ENCODE measurements around the gene KDM4E. TPM values are rescaled to one million over a fixed set of nuclear protein-coding genes. Genes with fewer than 3 reads are reported as not detected.
"Not testable (repeated sequence)": the region's sequence is repeated elsewhere in the genome, so short reads cannot be mapped to it uniquely, and the experiment has no call there.

KDM4E gene
- total and polyA plus RNA-seq, 4 donors = not detected

DNA sequence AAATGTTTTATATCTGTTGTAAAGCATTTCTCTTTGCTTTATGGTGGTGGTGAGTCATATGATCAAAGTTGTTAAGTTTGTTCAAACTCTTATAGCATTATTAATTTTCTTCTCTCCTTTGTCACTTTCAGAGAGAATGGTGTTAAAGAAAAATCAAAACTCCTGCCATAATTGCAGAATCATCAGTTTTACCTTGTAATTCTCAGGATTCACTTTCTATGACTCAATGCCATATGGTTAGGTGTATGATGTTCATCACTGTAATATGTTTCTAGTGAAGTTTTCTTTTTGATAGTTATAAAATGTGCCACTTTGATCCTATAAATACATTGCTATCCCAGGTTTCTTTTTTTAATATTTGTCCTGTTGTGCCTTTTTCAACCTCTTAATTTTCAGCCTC is 13.7 kb upstream of the KDM4E start:
- no peaks in the 10 kb centered on the region for H3K36me3 ChIP-seq (ENCODE audit: control insufficient read depth in 1 of 2, insufficient read depth in 2 of 2, low read length in 1 of 2)
- ATAC-seq (ENCODE audit: low FRiP score) = no peak
- no peak for DNase-seq
- no peaks in the 10 kb centered on the region for H3K27me3 ChIP-seq (ENCODE audit: control insufficient read depth in 1 of 2, insufficient read depth in 2 of 2, low read length in 1 of 2)
- no peaks in the 10 kb centered on the region for H3K9me3 ChIP-seq (ENCODE audit: control insufficient read depth, low read length)
- no peaks in the 10 kb centered on the region for H3K4me1 ChIP-seq (ENCODE audit: control insufficient read depth in 1 of 2, insufficient read depth in 2 of 2, low read length in 2 of 2)
- no peak overlapping the region for H3K4me3 ChIP-seq (ENCODE audit: low read length in 2 of 2)
- no peak overlapping the region for H3K27ac ChIP-seq (ENCODE audit: low read depth in 1 of 2, low read length in 2 of 2)
- intact Hi-C loops (cut with DNase I) = no loop called here

DNA sequence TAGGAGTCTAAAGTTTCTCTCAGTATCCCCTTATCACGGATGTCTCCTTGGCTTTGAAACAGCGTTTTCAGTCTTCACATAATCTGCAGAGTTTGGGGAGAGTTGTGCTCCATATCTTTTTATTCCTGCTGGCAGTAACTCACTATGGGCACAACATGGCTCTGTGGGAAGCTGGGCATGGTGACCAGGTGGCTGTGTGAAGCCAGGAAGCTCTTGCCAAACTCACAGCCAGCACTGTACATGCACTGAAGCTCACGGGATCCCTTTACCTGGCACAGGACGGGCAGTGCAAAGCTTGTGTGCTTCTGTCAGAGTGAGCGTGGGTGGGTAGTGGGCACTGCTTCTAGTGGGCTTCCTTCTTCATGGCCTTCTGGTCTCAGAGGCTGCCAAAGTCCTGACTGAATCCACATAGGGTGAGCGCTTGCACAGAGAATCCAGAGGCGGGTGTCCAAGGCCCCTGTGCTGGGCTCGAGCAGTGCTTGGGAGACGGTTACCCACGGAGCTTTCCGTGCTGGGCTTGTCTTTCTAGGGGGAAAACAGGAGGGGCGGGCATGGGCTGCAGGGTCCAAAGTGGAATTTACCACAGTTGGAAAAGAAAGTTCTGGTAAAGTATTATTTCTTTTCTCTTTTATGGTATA is 10.8 kb upstream of the KDM4E start:
- Histone ChIP-seq H3K4me3 (ENCODE audit: low read length in 2 of 2) (no peak overlapping the region), H3K27ac (ENCODE audit: low read depth in 1 of 2, low read length in 2 of 2) (no peak overlapping the region), H3K36me3 (ENCODE audit: control insufficient read depth in 1 of 2, insufficient read depth in 2 of 2, low read length in 1 of 2) (no peaks in the 10 kb centered on the region), H3K4me1 (ENCODE audit: control insufficient read depth in 1 of 2, insufficient read depth in 2 of 2, low read length in 2 of 2) (peaks cover 0 to 1% of the 10 kb centered on the region in 2 donors), H3K27me3 (ENCODE audit: control insufficient read depth in 1 of 2, insufficient read depth in 2 of 2, low read length in 1 of 2) (no peaks in the 10 kb centered on the region), H3K9me3 (ENCODE audit: control insufficient read depth, low read length) (no peaks in the 10 kb centered on the region)
- intact Hi-C loops (cut with DNase I) = no loop called here
- DNase-seq (no peak), ATAC-seq (ENCODE audit: low FRiP score) (no peak)
- 79 to 81% methylated on average over 12 of the region's 12 CpGs for WGBS, 2 donors

- no peak overlapping the region for H3K4me3 ChIP-seq (ENCODE audit: low read length in 2 of 2)
- no peak for ATAC-seq (ENCODE audit: low FRiP score)
- H3K27me3 ChIP-seq (ENCODE audit: control insufficient read depth in 1 of 2, insufficient read depth in 2 of 2, low read length in 1 of 2) = no peaks in the 10 kb centered on the region
- DNase-seq = no peak
- intact Hi-C loops (cut with DNase I) = no loop called here
- peaks cover 0 to 1% of the 10 kb centered on the region in 2 donors for H3K4me1 ChIP-seq (ENCODE audit: control insufficient read depth in 1 of 2, insufficient read depth in 2 of 2, low read length in 2 of 2)
- H3K9me3 ChIP-seq (ENCODE audit: control insufficient read depth, low read length) = no peaks in the 10 kb centered on the region
- WGBS, 2 donors = 30 to 43% methylated on average over 2 of the region's 2 CpGs
- H3K27ac ChIP-seq (ENCODE audit: low read depth in 1 of 2, low read length in 2 of 2) = no peak overlapping the region
- H3K36me3 ChIP-seq (ENCODE audit: control insufficient read depth in 1 of 2, insufficient read depth in 2 of 2, low read length in 1 of 2) = no peaks in the 10 kb centered on the region
Measured at GRCh38 chr11:95016139-95016538, 8.9 kb upstream of the KDM4E start.

DNA sequence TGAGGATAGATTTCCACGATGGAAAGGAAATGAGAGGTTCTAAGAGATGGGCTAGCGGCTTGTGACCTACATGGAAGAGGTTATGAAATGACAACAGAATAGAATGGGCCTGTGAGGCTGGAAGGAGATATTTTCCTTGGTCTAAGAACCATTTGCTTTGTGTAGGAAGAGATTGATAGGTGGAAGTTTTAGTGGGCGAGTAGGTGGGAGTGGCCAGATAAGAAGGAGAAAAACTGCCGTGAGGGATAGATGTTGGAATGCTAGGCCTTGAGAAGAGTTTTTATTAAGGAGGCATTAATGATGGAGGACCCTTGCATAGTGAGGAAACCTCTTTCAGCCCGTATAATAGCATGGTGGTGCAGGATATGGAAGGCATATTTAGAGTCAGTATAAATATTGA is 3.6 kb upstream of the KDM4E start:
- ATAC-seq (ENCODE audit: low FRiP score); H3K4me3 ChIP-seq (ENCODE audit: low read length in 2 of 2); DNase-seq; H3K27me3 ChIP-seq (ENCODE audit: control insufficient read depth in 1 of 2, insufficient read depth in 2 of 2, low read length in 1 of 2); H3K4me1 ChIP-seq (ENCODE audit: control insufficient read depth in 1 of 2, insufficient read depth in 2 of 2, low read length in 2 of 2); H3K36me3 ChIP-seq (ENCODE audit: control insufficient read depth in 1 of 2, insufficient read depth in 2 of 2, low read length in 1 of 2); H3K9me3 ChIP-seq (ENCODE audit: control insufficient read depth, low read length); H3K27ac ChIP-seq (ENCODE audit: low read depth in 1 of 2, low read length in 2 of 2); intact Hi-C loops (cut with DNase I): not testable (repeated sequence)
- 71 to 76% methylated on average over 5 of the region's 5 CpGs for WGBS, 2 donors

DNA sequence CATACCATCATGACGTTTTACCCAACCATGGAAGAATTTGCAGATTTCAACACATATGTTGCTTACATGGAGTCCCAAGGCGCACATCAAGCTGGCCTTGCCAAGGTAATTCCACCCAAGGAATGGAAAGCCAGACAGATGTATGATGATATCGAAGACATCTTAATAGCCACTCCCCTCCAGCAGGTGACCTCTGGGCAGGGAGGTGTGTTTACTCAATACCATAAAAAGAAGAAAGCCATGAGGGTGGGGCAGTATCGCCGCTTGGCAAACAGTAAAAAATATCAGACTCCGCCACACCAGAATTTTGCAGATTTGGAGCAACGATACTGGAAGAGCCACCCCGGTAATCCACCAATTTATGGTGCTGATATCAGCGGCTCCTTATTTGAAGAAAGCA is 536 bp downstream of the KDM4E start:
- H3K4me1 ChIP-seq (ENCODE audit: control insufficient read depth in 1 of 2, insufficient read depth in 2 of 2, low read length in 2 of 2); H3K27me3 ChIP-seq (ENCODE audit: control insufficient read depth in 1 of 2, insufficient read depth in 2 of 2, low read length in 1 of 2); ATAC-seq (ENCODE audit: low FRiP score); DNase-seq; H3K9me3 ChIP-seq (ENCODE audit: control insufficient read depth, low read length); intact Hi-C loops (cut with DNase I); H3K27ac ChIP-seq (ENCODE audit: low read depth in 1 of 2, low read length in 2 of 2); H3K4me3 ChIP-seq (ENCODE audit: low read length in 2 of 2); H3K36me3 ChIP-seq (ENCODE audit: control insufficient read depth in 1 of 2, insufficient read depth in 2 of 2, low read length in 1 of 2): not testable (repeated sequence)
- WGBS, 2 donors = 87 to 90% methylated on average over 7 to 8 of the region's 9 CpGs

GRCh38 chr11:95028357-95028756 is 3.3 kb downstream of the KDM4E start:
- H3K27ac ChIP-seq (ENCODE audit: low read depth in 1 of 2, low read length in 2 of 2) = no peak overlapping the region
- DNase-seq (no peak), ATAC-seq (ENCODE audit: low FRiP score) (no peak)
- H3K36me3 ChIP-seq (ENCODE audit: control insufficient read depth in 1 of 2, insufficient read depth in 2 of 2, low read length in 1 of 2) = no peaks in the 10 kb centered on the region
- H3K4me1 ChIP-seq (ENCODE audit: control insufficient read depth in 1 of 2, insufficient read depth in 2 of 2, low read length in 2 of 2) = no peaks in the 10 kb centered on the region
- H3K9me3 ChIP-seq (ENCODE audit: control insufficient read depth, low read length) = no peaks in the 10 kb centered on the region
- WGBS, 2 donors = 67 to 75% methylated on average over 3 of the region's 3 CpGs
- no peak overlapping the region for H3K4me3 ChIP-seq (ENCODE audit: low read length in 2 of 2)
- H3K27me3 ChIP-seq (ENCODE audit: control insufficient read depth in 1 of 2, insufficient read depth in 2 of 2, low read length in 1 of 2) = no peaks in the 10 kb centered on the region
- intact Hi-C loops (cut with DNase I) = no loop called here

GRCh38 chr11:95033051-95033450 is 8.0 kb downstream of the KDM4E start:
- intact Hi-C loops (cut with DNase I) = no loop called here
- 67 to 82% methylated on average over 1 of the region's 1 CpG for WGBS, 2 donors
- no peaks in the 10 kb centered on the region for H3K27me3 ChIP-seq (ENCODE audit: control insufficient read depth in 1 of 2, insufficient read depth in 2 of 2, low read length in 1 of 2)
- DNase-seq = no peak
- H3K36me3 ChIP-seq (ENCODE audit: control insufficient read depth in 1 of 2, insufficient read depth in 2 of 2, low read length in 1 of 2) = no peaks in the 10 kb centered on the region
- H3K27ac ChIP-seq (ENCODE audit: low read depth in 1 of 2, low read length in 2 of 2) = no peak overlapping the region
- no peak overlapping the region for H3K4me3 ChIP-seq (ENCODE audit: low read length in 2 of 2)
- no peaks in the 10 kb centered on the region for H3K4me1 ChIP-seq (ENCODE audit: control insufficient read depth in 1 of 2, insufficient read depth in 2 of 2, low read length in 2 of 2)
- no peak for ATAC-seq (ENCODE audit: low FRiP score)
- H3K9me3 ChIP-seq (ENCODE audit: control insufficient read depth, low read length) = no peaks in the 10 kb centered on the region

DNA sequence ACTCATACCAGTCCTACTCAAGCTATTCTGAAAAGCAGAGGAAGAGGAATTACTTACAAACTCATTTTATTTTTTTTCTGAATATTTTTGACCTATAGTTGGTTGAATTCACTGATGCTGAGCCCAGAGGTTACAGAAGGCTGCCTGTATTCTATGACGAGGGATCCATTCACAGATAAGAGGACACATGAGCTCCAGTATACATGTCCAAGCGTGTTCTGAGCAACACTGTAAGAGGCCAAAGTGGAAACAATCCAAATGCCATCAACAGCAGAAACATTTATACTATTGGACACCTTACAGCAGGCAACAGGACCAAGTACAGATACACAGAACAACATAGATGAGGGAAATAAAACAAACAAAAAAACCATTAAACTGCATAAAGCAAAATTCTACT is 10.3 kb downstream of the KDM4E start:
- intact Hi-C loops (cut with DNase I) = no loop called here
- H3K27me3 ChIP-seq (ENCODE audit: control insufficient read depth in 1 of 2, insufficient read depth in 2 of 2, low read length in 1 of 2) = no peaks in the 10 kb centered on the region
- H3K9me3 ChIP-seq (ENCODE audit: control insufficient read depth, low read length) = no peaks in the 10 kb centered on the region
- H3K4me1 ChIP-seq (ENCODE audit: control insufficient read depth in 1 of 2, insufficient read depth in 2 of 2, low read length in 2 of 2) = no peaks in the 10 kb centered on the region
- 75 to 78% methylated on average over 2 of the region's 2 CpGs for WGBS, 2 donors
- DNase-seq (no peak), ATAC-seq (ENCODE audit: low FRiP score) (no peak)
- H3K4me3 ChIP-seq (ENCODE audit: low read length in 2 of 2) = no peak overlapping the region
- H3K27ac ChIP-seq (ENCODE audit: low read depth in 1 of 2, low read length in 2 of 2) = no peak overlapping the region
- no peaks in the 10 kb centered on the region for H3K36me3 ChIP-seq (ENCODE audit: control insufficient read depth in 1 of 2, insufficient read depth in 2 of 2, low read length in 1 of 2)

GRCh38 chr11:95037356-95038035 is 12.4 kb downstream of the KDM4E start:
- H3K9me3 ChIP-seq (ENCODE audit: control insufficient read depth, low read length); DNase-seq; H3K4me1 ChIP-seq (ENCODE audit: control insufficient read depth in 1 of 2, insufficient read depth in 2 of 2, low read length in 2 of 2); H3K27me3 ChIP-seq (ENCODE audit: control insufficient read depth in 1 of 2, insufficient read depth in 2 of 2, low read length in 1 of 2); intact Hi-C loops (cut with DNase I); H3K27ac ChIP-seq (ENCODE audit: low read depth in 1 of 2, low read length in 2 of 2); H3K36me3 ChIP-seq (ENCODE audit: control insufficient read depth in 1 of 2, insufficient read depth in 2 of 2, low read length in 1 of 2): not testable (repeated sequence)
- WGBS, 2 donors = 17 to 19% methylated on average over 63 to 71 of the region's 71 CpGs
- H3K4me3 ChIP-seq (ENCODE audit: low read length in 2 of 2) = peak overlapping the region in 1 of 2 donors; percentile 1
- ATAC-seq (ENCODE audit: low FRiP score) = peak; percentile 38

Data from aorta (tissue), 5 donors.